GM12878 (cell line): Measurements from ENCODE around the gene SMARCC2. TPM values are rescaled to one million over a fixed set of nuclear protein-coding genes. Genes with fewer than 3 reads are reported as not detected.

Source experiments
- BCL11A ChIP-seq: IDR thresholded peaks from 2 replicates; pipeline ENCODE4 v1.6.1; 2011; ENCODE audit warnings: low read depth, low read length
- CHD1 ChIP-seq: IDR thresholded peaks from 2 replicates; pipeline ENCODE4 v1.6.1; 2012; ENCODE audit warnings: low read depth, low read length, improper control_type of control experiment
- CHD4 ChIP-seq: fragments of 200-600 bp; sonication (generic); IDR thresholded peaks from 2 replicates; pipeline ENCODE4 v1.6.1; 2016; ENCODE audit warnings: mild to moderate bottlenecking
- EED ChIP-seq: sonication (generic); IDR thresholded peaks from 2 replicates; pipeline ENCODE4 v1.6.1; 2016; ENCODE audit warnings: antibody characterized with exemption, low read depth
- EGR1 ChIP-seq, 2 experiments: IDR thresholded peaks; 1 replicate in 1 of 2; 2 replicates in 1 of 2; pipeline ENCODE4 v1.6.1; 2011 to 2012; ENCODE audit warnings: low read depth in 2 of 2, low read length in 2 of 2, borderline replicate concordance in 1 of 2, mild to moderate bottlenecking in 1 of 2, moderate library complexity in 1 of 2
- FOXM1 ChIP-seq: IDR thresholded peaks from 2 replicates; pipeline ENCODE4 v1.6.1; 2012; ENCODE audit warnings: low read depth, mild to moderate bottlenecking, inconsistent platforms, low read length, moderate library complexity
- KLF5 ChIP-seq: fragments of 450-650 bp; IDR thresholded peaks from 2 replicates; pipeline ENCODE4 v1.6.1; 2014; ENCODE audit warnings: mild to moderate bottlenecking; ENCODE audit not compliant: partially characterized antibody
- MTA2 ChIP-seq: fragments of 450-650 bp; IDR thresholded peaks from 2 replicates; pipeline ENCODE4 v1.6.1; 2016; ENCODE audit warnings: low read depth, mild to moderate bottlenecking, moderate library complexity
- NFYA ChIP-seq: IDR thresholded peaks from 2 replicates; pipeline ENCODE4 v1.6.1; 2011; ENCODE audit warnings: low read depth, mild to moderate bottlenecking, low read length, improper control_type of control experiment, borderline replicate concordance
- NFYB ChIP-seq: IDR thresholded peaks from 2 replicates; pipeline ENCODE4 v1.6.1; 2011; ENCODE audit warnings: low read depth, mild to moderate bottlenecking, low read length, improper control_type of control experiment, moderate library complexity; ENCODE audit not compliant: insufficient read depth
- PAX5 ChIP-seq: IDR thresholded peaks from 2 replicates; pipeline ENCODE4 v1.6.1; 2011; ENCODE audit warnings: low read depth, low read length, borderline replicate concordance
- SIX5 ChIP-seq: IDR thresholded peaks from 2 replicates; pipeline ENCODE4 v1.6.1; 2011; ENCODE audit warnings: mild to moderate bottlenecking, low read depth, low read length, moderate library complexity; ENCODE audit not compliant: severe bottlenecking
- TBL1XR1 ChIP-seq: IDR thresholded peaks from 2 replicates; pipeline ENCODE4 v1.6.1; 2012; ENCODE audit warnings: low read depth, low read length, improper control_type of control experiment
- TCF12 ChIP-seq: IDR thresholded peaks from 2 replicates; pipeline ENCODE4 v1.6.1; 2011; ENCODE audit warnings: low read depth, mild to moderate bottlenecking, low read length
- ZNF207 ChIP-seq: fragments of 450-650 bp; IDR thresholded peaks from 2 replicates; pipeline ENCODE4 v1.6.1; 2014; ENCODE audit warnings: antibody characterized with exemption, mild to moderate bottlenecking, borderline replicate concordance
- ZNF217 ChIP-seq: fragments of 450-650 bp; IDR thresholded peaks from 2 replicates; pipeline ENCODE4 v1.6.1; 2017; ENCODE audit warnings: antibody characterized with exemption, mild to moderate bottlenecking
- ZNF384 ChIP-seq: IDR thresholded peaks from 2 replicates; pipeline ENCODE4 v1.6.1; 2012; ENCODE audit warnings: low read depth, mild to moderate bottlenecking, low read length, improper control_type of control experiment, borderline replicate concordance
- polyA plus RNA-seq, 11 experiments: library from polyadenylated mRNA; depleted of rRNA in 4 of 11; unstranded in 6 of 11; stranded (reverse) in 5 of 11; fragments of >200 nt; fragmentation: Nextera tagmentation in 4 of 11; fragmentation: Illumina TruSeq in 1 of 11; extraction: Ambion mirVana in 4 of 11; extraction: Trizol in 1 of 11; gene quantifications; 1 replicate in 1 of 11; 2 replicates in 10 of 11; pipeline versions ENCODE4 v1.2.1 to v1.2.3, GENCODE V29; 2011 to 2016; ENCODE audit warnings: inconsistent platforms in 2 of 11, missing spikeins in 2 of 11, low read depth in 1 of 11
- total RNA-seq, 4 experiments: library from RNA; depleted of rRNA in 3 of 4; stranded (reverse); fragments of >200 nt in 3 of 4; fragmentation: Illumina TruSeq in 1 of 4; extraction: Trizol in 1 of 4; gene quantifications; 2 replicates each; pipeline versions ENCODE4 v1.2.1 to v1.2.3, GENCODE V29; 2013 to 2021
- TF ChIP-seq, protein P1 (sequence below): fragments of 450-650 bp; conservative IDR thresholded peaks from 2 replicates; pipeline ENCODE4 v1.6.1; 2017; ENCODE audit warnings: mild to moderate bottlenecking, moderate library complexity
- TF ChIP-seq, protein P2 (sequence below): fragments of 450-650 bp; IDR thresholded peaks from 2 replicates; pipeline ENCODE4 v1.6.1; 2018; ENCODE audit warnings: mild to moderate bottlenecking, low read depth, moderate library complexity; ENCODE audit not compliant: partially characterized antibody
- TF ChIP-seq, protein P3 (sequence below): fragments of 450-650 bp; IDR thresholded peaks from 2 replicates; pipeline ENCODE4 v1.6.1; 2017; ENCODE audit warnings: mild to moderate bottlenecking
- TF ChIP-seq, protein P4 (sequence below): IDR thresholded peaks from 2 replicates; pipeline ENCODE4 v1.6.1; 2011; ENCODE audit warnings: low read depth, mild to moderate bottlenecking, low read length, moderate library complexity, borderline replicate concordance; ENCODE audit errors: extremely low read depth
- TF ChIP-seq, protein P5 (sequence below): fragments of 450-650 bp; IDR thresholded peaks from 2 replicates; pipeline ENCODE4 v1.6.1; 2016; ENCODE audit warnings: mild to moderate bottlenecking

SMARCC2 gene
- total and polyA plus RNA-seq, 10 of the 15 experiments (the other 5 are each of a cell fraction or from before 2014, with no cell fraction given) = 13.6 to 71.2 (median 42.3) TPM

DNA sequence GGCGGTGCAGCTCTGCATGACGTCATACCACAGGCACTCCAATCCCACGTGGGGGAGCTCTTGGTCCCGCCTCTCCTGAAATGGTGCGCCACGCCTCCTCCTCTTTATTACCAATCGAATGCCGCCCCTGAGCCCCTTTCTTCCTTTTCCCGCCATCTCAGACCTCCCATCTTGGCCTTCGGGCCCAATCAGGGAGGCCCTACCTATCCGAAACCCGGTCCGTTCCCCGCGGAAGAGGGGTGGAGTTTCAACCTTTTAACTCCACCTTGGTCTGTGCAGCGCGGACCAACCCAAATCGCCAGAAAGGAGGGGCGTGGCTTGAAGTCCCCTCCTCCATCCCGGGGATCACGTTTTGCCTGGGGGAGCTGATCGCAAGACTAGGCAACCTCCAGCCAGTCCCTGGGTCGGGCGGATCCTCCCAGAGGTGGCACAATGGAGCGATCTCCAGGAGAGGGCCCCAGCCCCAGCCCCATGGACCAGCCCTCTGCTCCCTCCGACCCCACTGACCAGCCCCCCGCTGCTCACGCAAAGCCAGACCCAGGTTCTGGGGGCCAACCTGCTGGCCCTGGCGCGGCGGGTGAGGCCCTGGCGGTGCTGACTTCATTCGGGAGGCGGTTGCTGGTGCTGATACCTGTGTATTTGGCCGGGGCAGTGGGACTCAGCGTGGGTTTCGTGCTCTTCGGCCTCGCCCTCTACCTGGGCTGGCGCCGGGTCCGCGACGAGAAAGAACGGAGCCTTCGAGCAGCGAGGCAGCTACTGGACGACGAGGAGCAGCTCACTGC lies 61.2 kb downstream of the SMARCC2 start, which contains the start of gene ESYT1 (continued):
- TF ChIP-seq NFYB (peak; percentile 88), ZNF217 (no peak), CHD1 (no peak), PAX5 (no peak; the same call in 1 of the 2 replicates), ZNF384 (no peak), NFYA (no peak; the same call in 1 of the 2 replicates), FOXM1 (no peak), TBL1XR1 (no peak), ZNF207 (no peak), KLF5 (no peak), EGR1 (IDR thresholded peaks at IDR 0.05; ENCODE audit: borderline replicate concordance in 1 of 2, low read depth in 2 of 2, low read length in 2 of 2) (no peak), SIX5 (no peak), MTA2 (0 out of 2 replicates have a peak, but pooled peaks have one; percentile 26), TCF12 (no peak), EED (0 out of 2 replicates have a peak, but pooled peaks have one; percentile 28), BCL11A (no peak), CHD4 (no peak)
- TF ChIP-seq, protein P1, sequence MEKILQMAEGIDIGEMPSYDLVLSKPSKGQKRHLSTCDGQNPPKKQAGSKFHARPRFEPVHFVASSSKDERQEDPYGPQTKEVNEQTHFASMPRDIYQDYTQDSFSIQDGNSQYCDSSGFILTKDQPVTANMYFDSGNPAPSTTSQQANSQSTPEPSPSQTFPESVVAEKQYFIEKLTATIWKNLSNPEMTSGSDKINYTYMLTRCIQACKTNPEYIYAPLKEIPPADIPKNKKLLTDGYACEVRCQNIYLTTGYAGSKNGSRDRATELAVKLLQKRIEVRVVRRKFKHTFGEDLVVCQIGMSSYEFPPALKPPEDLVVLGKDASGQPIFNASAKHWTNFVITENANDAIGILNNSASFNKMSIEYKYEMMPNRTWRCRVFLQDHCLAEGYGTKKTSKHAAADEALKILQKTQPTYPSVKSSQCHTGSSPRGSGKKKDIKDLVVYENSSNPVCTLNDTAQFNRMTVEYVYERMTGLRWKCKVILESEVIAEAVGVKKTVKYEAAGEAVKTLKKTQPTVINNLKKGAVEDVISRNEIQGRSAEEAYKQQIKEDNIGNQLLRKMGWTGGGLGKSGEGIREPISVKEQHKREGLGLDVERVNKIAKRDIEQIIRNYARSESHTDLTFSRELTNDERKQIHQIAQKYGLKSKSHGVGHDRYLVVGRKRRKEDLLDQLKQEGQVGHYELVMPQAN = peak; percentile 71
- TF ChIP-seq, protein P2, sequence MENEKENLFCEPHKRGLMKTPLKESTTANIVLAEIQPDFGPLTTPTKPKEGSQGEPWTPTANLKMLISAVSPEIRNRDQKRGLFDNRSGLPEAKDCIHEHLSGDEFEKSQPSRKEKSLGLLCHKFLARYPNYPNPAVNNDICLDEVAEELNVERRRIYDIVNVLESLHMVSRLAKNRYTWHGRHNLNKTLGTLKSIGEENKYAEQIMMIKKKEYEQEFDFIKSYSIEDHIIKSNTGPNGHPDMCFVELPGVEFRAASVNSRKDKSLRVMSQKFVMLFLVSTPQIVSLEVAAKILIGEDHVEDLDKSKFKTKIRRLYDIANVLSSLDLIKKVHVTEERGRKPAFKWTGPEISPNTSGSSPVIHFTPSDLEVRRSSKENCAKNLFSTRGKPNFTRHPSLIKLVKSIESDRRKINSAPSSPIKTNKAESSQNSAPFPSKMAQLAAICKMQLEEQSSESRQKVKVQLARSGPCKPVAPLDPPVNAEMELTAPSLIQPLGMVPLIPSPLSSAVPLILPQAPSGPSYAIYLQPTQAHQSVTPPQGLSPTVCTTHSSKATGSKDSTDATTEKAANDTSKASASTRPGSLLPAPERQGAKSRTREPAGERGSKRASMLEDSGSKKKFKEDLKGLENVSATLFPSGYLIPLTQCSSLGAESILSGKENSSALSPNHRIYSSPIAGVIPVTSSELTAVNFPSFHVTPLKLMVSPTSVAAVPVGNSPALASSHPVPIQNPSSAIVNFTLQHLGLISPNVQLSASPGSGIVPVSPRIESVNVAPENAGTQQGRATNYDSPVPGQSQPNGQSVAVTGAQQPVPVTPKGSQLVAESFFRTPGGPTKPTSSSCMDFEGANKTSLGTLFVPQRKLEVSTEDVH = peak; percentile 99
- TF ChIP-seq, protein P3, sequence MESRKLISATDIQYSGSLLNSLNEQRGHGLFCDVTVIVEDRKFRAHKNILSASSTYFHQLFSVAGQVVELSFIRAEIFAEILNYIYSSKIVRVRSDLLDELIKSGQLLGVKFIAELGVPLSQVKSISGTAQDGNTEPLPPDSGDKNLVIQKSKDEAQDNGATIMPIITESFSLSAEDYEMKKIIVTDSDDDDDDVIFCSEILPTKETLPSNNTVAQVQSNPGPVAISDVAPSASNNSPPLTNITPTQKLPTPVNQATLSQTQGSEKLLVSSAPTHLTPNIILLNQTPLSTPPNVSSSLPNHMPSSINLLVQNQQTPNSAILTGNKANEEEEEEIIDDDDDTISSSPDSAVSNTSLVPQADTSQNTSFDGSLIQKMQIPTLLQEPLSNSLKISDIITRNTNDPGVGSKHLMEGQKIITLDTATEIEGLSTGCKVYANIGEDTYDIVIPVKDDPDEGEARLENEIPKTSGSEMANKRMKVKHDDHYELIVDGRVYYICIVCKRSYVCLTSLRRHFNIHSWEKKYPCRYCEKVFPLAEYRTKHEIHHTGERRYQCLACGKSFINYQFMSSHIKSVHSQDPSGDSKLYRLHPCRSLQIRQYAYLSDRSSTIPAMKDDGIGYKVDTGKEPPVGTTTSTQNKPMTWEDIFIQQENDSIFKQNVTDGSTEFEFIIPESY = no peak
- TF ChIP-seq, protein P4, sequence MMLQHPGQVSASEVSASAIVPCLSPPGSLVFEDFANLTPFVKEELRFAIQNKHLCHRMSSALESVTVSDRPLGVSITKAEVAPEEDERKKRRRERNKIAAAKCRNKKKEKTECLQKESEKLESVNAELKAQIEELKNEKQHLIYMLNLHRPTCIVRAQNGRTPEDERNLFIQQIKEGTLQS = no peak
- TF ChIP-seq, protein P5, sequence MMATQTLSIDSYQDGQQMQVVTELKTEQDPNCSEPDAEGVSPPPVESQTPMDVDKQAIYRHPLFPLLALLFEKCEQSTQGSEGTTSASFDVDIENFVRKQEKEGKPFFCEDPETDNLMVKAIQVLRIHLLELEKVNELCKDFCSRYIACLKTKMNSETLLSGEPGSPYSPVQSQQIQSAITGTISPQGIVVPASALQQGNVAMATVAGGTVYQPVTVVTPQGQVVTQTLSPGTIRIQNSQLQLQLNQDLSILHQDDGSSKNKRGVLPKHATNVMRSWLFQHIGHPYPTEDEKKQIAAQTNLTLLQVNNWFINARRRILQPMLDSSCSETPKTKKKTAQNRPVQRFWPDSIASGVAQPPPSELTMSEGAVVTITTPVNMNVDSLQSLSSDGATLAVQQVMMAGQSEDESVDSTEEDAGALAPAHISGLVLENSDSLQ = no peak; the same call in 1 of the 2 replicates
